Hepatocyte (in vitro differentiated cells): ENCODE data around the gene CRYBG3. TPM values are rescaled to one million over a fixed set of nuclear protein-coding genes. Genes with fewer than 3 reads are reported as not detected.
A peak's percentile ranks its signal among the peaks of the same experiment; 100 is the strongest.

ENCODE experiments used
- DNase-seq: peaks from one replicate; pipeline ENCODE4 v3.0.0-alpha.2; 2016; ENCODE audit warnings: low spot score
- H2AFZ ChIP-seq: fragments of 200-600 bp; sonication (generic); 2 replicates; pipeline ENCODE4 v1.6.0; 2016; ENCODE audit warnings: antibody characterized with exemption, mild to moderate bottlenecking
- H3K27ac ChIP-seq: fragments of 200-600 bp; sonication (generic); 2 replicates; pipeline ENCODE4 v1.5.1; 2016; ENCODE audit warnings: mild to moderate bottlenecking
- H3K27me3 ChIP-seq: fragments of 200-600 bp; sonication (generic); 2 replicates; pipeline ENCODE4 v1.6.1; 2016
- H3K36me3 ChIP-seq: fragments of 200-600 bp; sonication (generic); replicated peaks from 2 replicates; pipeline ENCODE4 v1.5.1; 2016; ENCODE audit warnings: low read depth; ENCODE audit not compliant: insufficient read depth
- H3K4me1 ChIP-seq: fragments of 200-600 bp; sonication (generic); 2 replicates; pipeline ENCODE4 v1.5.1; 2016; ENCODE audit warnings: mild to moderate bottlenecking, moderate library complexity; ENCODE audit not compliant: insufficient read depth
- H3K4me2 ChIP-seq: fragments of 200-600 bp; sonication (generic); 2 replicates; pipeline ENCODE4 v1.6.0; 2016
- H3K4me3 ChIP-seq: fragments of 200-600 bp; sonication (generic); 2 replicates; pipeline ENCODE4 v1.5.1; 2016; ENCODE audit warnings: mild to moderate bottlenecking
- H3K79me2 ChIP-seq: fragments of 200-600 bp; sonication (generic); 2 replicates; pipeline ENCODE4 v1.6.0; 2017; ENCODE audit warnings: mild to moderate bottlenecking
- H3K9me2 ChIP-seq: fragments of 200-600 bp; sonication (generic); replicated peaks from 2 replicates; pipeline ENCODE4 v1.6.0; 2017; ENCODE audit warnings: mild to moderate bottlenecking; ENCODE audit not compliant: insufficient read depth
- H3K9me3 ChIP-seq: fragments of 200-600 bp; sonication (generic); 2 replicates; pipeline ENCODE4 v1.5.1; 2016; ENCODE audit warnings: low read depth, mild to moderate bottlenecking
- H4K20me1 ChIP-seq: fragments of 200-600 bp; sonication (generic); 2 replicates; pipeline ENCODE4 v1.6.0; 2016; ENCODE audit warnings: mild to moderate bottlenecking; ENCODE audit not compliant: insufficient read depth, poor library complexity, severe bottlenecking
- CTCF ChIP-seq: fragments of 200-600 bp; sonication (generic); IDR thresholded peaks from 2 replicates; pipeline ENCODE4 v1.5.1; 2016; ENCODE audit warnings: antibody characterized with exemption, mild to moderate bottlenecking; ENCODE audit not compliant: poor library complexity
- EZH2 ChIP-seq: fragments of 200-600 bp; sonication (generic); IDR thresholded peaks from 2 replicates; pipeline ENCODE4 v1.6.1; 2016; ENCODE audit warnings: antibody characterized with exemption, mild to moderate bottlenecking, borderline replicate concordance
- EZH2phosphoT487 ChIP-seq: fragments of 200-600 bp; sonication (generic); IDR thresholded peaks from one replicate; pipeline ENCODE4 v1.6.1; 2018; ENCODE audit warnings: antibody characterized with exemption, mild to moderate bottlenecking, low read depth, moderate library complexity; ENCODE audit not compliant: unreplicated experiment, severe bottlenecking
- WGBS: methylation state at CpG from one replicate; pipeline ENCODE4 v1.1.6; 2016; ENCODE audit warnings: low lambda C conversion rate; ENCODE audit errors: missing lambda C conversion rate; 5-methylcytosine and 5-hydroxymethylcytosine counted together
- polyA plus RNA-seq: library from polyadenylated mRNA; unstranded; fragments of >200 nt; fragmentation: Nextera tagmentation; extraction: Ambion mirVana; gene quantifications from 2 replicates; pipeline ENCODE4 v1.2.1, GENCODE V29; 2016
- total RNA-seq: library from RNA; depleted of rRNA; stranded (reverse); fragments of >200 nt; gene quantifications from 2 replicates; pipeline ENCODE4 v1.2.3, GENCODE V29; 2014

Gene CRYBG3
- total and polyA plus RNA-seq, 2 experiments from 2014 or later = 1.6 to 13.2 TPM

GRCh38 chr3:97969541-97969940 lies 147.7 kb downstream of the CRYBG3 start:
- Histone ChIP-seq H3K36me3 (no peaks in the 10 kb centered on the region), H3K4me3 (no peak overlapping the region), H3K79me2 (peaks cover 48% of the 10 kb centered on the region), H3K9me2 (no peaks in the 10 kb centered on the region), H3K4me2 (peak overlapping the region; percentile 2), H3K27me3 (no peaks in the 10 kb centered on the region), H3K4me1 (peaks cover 14% of the 10 kb centered on the region), H4K20me1 (no peaks in the 10 kb centered on the region), H3K27ac (no peak overlapping the region), H3K9me3 (no peaks in the 10 kb centered on the region), H2AFZ (no peak overlapping the region)
- WGBS = 86% methylated on average over 5 of the region's 5 CpGs
- no peak for DNase-seq
- TF ChIP-seq EZH2phosphoT487 = no peak
- no peak for TF ChIP-seq EZH2
- TF ChIP-seq CTCF = no peak

GRCh38 chr3:97970156-97970555 lies 148.3 kb downstream of the CRYBG3 start:
- DNase-seq = no peak
- Histone ChIP-seq H2AFZ (no peak overlapping the region), H3K36me3 (no peaks in the 10 kb centered on the region), H3K4me3 (no peak overlapping the region), H3K27me3 (no peaks in the 10 kb centered on the region), H3K9me2 (no peaks in the 10 kb centered on the region), H3K4me1 (peaks cover 14% of the 10 kb centered on the region), H4K20me1 (no peaks in the 10 kb centered on the region), H3K4me2 (peak overlapping the region; percentile 92), H3K27ac (no peak overlapping the region), H3K79me2 (peaks cover 45% of the 10 kb centered on the region), H3K9me3 (no peaks in the 10 kb centered on the region)
- TF ChIP-seq CTCF = no peak
- TF ChIP-seq EZH2phosphoT487 = no peak
- TF ChIP-seq EZH2 = no peak
- WGBS = 89% methylated on average over 1 of the region's 1 CpG

DNA sequence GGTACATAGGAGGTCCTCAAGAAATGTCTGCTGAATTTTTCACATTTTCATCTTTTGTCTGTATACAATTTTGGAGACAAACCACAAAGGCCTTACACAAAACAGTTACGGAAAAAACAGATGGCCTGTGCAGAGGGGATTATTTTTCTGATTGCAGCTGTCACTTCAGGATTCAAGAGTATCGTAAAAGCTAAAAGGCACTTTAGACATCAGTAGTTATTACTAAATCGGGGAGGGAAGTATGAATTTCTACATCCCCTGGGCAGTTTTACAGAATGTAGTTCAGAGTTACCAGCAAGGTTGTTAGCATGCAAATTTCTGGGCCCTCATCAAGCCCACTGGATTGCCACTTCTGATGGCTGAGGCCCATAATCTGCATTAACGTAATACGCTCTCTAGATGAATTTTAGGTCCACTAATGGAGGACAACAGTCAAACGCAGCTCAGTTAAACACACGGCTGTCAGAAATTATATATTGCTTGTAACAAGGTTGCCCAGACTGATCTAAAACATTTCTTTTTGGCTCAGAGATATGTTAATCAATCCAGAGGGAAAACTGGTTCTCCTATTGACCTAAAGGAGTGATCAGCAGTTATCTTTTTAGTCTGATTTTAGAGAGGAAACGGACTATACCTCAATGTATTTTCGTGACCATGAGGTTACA lies 149.3 kb downstream of the CRYBG3 start:
- TF ChIP-seq EZH2 (no peak), EZH2phosphoT487 (no peak), CTCF (no peak)
- H3K27ac ChIP-seq = peak overlapping the region; percentile 86
- no peaks in the 10 kb centered on the region for H3K27me3 ChIP-seq
- no peak overlapping the region for H3K4me3 ChIP-seq
- peaks cover 40% of the 10 kb centered on the region for H3K79me2 ChIP-seq
- H3K9me2 ChIP-seq = no peaks in the 10 kb centered on the region
- H3K9me3 ChIP-seq = no peaks in the 10 kb centered on the region
- H3K36me3 ChIP-seq = no peaks in the 10 kb centered on the region
- H4K20me1 ChIP-seq = no peaks in the 10 kb centered on the region
- peaks cover 14% of the 10 kb centered on the region for H3K4me1 ChIP-seq
- peak overlapping the region; percentile 92 for H3K4me2 ChIP-seq
- WGBS = 68% methylated on average over 9 of the region's 9 CpGs
- peak overlapping the region; percentile 87 for H2AFZ ChIP-seq
- no peak for DNase-seq
